ENCODE results near the gene SH3BP2. TPM values are rescaled to one million over a fixed set of nuclear protein-coding genes. Genes with fewer than 3 reads are reported as not detected.

The SH3BP2 gene
- polyA plus RNA-seq, 1 experiment = 14.8 TPM

DNA sequence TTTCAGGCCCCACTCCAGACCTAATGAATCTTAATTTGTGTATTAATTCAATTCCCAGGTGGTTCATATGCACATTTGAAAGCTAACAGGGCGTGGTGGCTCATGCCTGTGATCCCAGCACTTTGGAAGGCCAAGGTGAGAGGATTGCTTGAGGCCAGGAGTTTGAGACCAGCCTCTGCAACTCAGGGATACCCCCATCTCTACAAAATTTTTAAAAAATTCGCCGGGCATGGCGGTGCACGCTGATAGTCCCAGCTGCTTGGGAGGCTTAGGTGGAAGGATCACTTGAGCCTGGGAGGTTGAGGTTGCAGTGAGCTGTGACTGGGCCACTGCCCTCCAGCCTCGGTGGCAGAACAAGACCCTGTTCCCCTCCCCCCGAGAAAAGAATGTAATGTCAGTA lies 82.0 kb downstream of the SH3BP2 start:
- Histone ChIP-seq H3K27ac (ENCODE audit: low read depth, low read length) (no peak overlapping the region), H3K9me3 (ENCODE audit: control insufficient read depth, insufficient read depth, low read length) (no peaks in the 10 kb centered on the region), H3K27me3 (ENCODE audit: control insufficient read depth, insufficient read depth, low read length) (no peaks in the 10 kb centered on the region), H3K4me3 (ENCODE audit: low read depth, low read length) (no peak overlapping the region)
- ChIA-PET POLR2A (no interaction called here), CTCF (interaction anchor here (0.8 kb wide), 1 partner anchor 14 kb away, joined by 3 read pairs; no protein-coding TSS in a partner anchor)
- TF ChIP-seq, protein P1, sequence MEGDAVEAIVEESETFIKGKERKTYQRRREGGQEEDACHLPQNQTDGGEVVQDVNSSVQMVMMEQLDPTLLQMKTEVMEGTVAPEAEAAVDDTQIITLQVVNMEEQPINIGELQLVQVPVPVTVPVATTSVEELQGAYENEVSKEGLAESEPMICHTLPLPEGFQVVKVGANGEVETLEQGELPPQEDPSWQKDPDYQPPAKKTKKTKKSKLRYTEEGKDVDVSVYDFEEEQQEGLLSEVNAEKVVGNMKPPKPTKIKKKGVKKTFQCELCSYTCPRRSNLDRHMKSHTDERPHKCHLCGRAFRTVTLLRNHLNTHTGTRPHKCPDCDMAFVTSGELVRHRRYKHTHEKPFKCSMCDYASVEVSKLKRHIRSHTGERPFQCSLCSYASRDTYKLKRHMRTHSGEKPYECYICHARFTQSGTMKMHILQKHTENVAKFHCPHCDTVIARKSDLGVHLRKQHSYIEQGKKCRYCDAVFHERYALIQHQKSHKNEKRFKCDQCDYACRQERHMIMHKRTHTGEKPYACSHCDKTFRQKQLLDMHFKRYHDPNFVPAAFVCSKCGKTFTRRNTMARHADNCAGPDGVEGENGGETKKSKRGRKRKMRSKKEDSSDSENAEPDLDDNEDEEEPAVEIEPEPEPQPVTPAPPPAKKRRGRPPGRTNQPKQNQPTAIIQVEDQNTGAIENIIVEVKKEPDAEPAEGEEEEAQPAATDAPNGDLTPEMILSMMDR (IDR thresholded peaks at IDR 0.05; ENCODE audit: low read depth, low read length) = no peak
- DNase-seq (ENCODE audit: low read depth, low spot score) = no peak

DNA sequence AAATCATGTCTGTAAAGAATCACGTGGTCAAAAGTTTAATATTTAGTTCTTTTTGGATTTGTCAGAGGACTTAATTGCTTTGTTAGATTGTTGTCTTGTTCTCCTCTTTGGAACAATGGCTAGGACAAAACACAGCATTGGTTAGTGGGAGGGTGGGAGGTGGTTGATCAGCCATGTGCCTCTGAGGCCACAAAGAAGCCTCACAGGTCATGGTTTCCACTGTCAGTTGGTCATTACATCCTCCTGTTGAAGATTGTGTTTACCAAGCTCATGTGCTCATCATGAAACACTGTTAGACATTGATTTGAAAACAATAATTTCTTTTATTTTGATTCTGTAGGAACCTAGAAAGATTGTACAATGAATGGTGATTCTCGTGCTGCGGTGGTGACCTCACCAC lies 82.7 kb downstream of the SH3BP2 start:
- CTCF ChIA-PET = interaction anchor here (0.8 kb wide), 1 partner anchor 14 kb away, joined by 3 read pairs; no protein-coding TSS in a partner anchor
- no peak overlapping the region for H3K4me3 ChIP-seq (ENCODE audit: low read depth, low read length)
- POLR2A ChIA-PET = no interaction called here
- TF ChIP-seq, protein P1 (IDR thresholded peaks at IDR 0.05; ENCODE audit: low read depth, low read length) = no peak
- no peaks in the 10 kb centered on the region for H3K9me3 ChIP-seq (ENCODE audit: control insufficient read depth, insufficient read depth, low read length)
- H3K27ac ChIP-seq (ENCODE audit: low read depth, low read length) = no peak overlapping the region
- no peak for DNase-seq (ENCODE audit: low read depth, low spot score)
- no peaks in the 10 kb centered on the region for H3K27me3 ChIP-seq (ENCODE audit: control insufficient read depth, insufficient read depth, low read length)

DNA sequence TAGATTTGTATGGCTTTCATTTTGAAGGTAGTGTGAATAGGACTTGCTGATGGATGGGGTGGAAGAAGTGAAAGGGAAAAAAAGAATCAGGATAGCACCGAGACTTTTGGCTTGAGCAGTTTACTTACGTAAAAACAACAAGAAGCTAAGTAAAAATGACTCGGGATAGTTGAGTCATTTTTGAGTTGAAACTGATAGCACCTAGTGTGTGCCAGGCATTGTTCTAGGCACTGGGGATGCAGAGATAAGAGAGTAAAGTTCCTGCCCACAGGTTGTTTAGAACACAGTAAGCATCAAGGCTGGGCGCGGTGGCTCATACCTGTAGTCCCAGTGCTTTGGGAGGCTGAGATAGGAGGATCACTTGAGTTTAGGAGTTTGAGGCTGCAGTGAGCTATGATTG lies 85.5 kb downstream of the SH3BP2 start:
- H3K27ac ChIP-seq (ENCODE audit: low read depth, low read length) = no peak overlapping the region
- ChIA-PET POLR2A (no interaction called here), CTCF (no interaction called here)
- H3K4me3 ChIP-seq (ENCODE audit: low read depth, low read length) = no peak overlapping the region
- DNase-seq (ENCODE audit: low read depth, low spot score) = no peak
- no peaks in the 10 kb centered on the region for H3K27me3 ChIP-seq (ENCODE audit: control insufficient read depth, insufficient read depth, low read length)
- TF ChIP-seq, protein P1 (IDR thresholded peaks at IDR 0.05; ENCODE audit: low read depth, low read length) = no peak
- no peaks in the 10 kb centered on the region for H3K9me3 ChIP-seq (ENCODE audit: control insufficient read depth, insufficient read depth, low read length)

DNA sequence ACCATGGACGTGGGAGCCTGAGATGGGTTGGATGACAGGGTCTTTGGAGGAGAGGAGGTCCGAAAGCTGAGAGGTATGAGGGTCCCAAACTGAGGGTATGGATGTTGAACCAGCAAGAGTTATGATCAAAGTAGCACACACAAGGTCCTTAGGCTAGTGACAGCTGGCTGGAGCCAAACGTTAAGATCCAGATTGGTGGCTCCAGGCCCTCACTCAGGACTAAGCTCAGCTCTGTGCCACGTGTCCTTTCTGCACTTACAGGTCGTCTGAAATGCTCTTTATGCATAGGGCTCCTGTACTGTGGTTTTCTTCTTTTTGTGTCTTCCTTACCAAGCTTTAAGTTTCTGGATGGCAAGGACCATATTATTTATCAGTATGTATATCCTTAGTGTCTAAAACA lies 86.1 kb downstream of the SH3BP2 start:
- no peak overlapping the region for H3K27ac ChIP-seq (ENCODE audit: low read depth, low read length)
- CTCF ChIA-PET = no interaction called here
- no peak overlapping the region for H3K4me3 ChIP-seq (ENCODE audit: low read depth, low read length)
- no peaks in the 10 kb centered on the region for H3K9me3 ChIP-seq (ENCODE audit: control insufficient read depth, insufficient read depth, low read length)
- TF ChIP-seq, protein P1 (IDR thresholded peaks at IDR 0.05; ENCODE audit: low read depth, low read length) = no peak
- no peak for DNase-seq (ENCODE audit: low read depth, low spot score)
- POLR2A ChIA-PET = no interaction called here
- no peaks in the 10 kb centered on the region for H3K27me3 ChIP-seq (ENCODE audit: control insufficient read depth, insufficient read depth, low read length)

DNA sequence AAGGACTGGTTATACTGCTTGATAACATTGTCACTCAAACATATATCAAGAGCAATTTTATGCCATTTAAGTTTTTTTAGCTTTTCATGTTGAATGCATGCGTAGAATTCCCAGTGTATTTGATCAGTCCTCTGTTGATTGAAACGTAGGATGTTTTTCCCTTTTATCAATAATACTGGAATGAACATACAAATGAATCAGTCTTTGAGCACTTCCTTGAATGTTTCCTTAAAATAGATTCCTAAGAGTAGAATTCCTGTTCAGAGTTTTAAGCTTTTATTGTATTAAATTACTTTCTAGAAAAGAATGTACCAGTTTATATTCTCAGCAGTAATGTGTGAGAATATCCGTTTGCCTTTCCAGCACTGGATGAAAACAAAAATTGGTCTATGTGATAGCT lies 88.5 kb downstream of the SH3BP2 start:
- no peaks in the 10 kb centered on the region for H3K27me3 ChIP-seq (ENCODE audit: control insufficient read depth, insufficient read depth, low read length)
- DNase-seq (ENCODE audit: low read depth, low spot score) = no peak
- ChIA-PET POLR2A (no interaction called here), CTCF (interaction anchor here (1.3 kb wide), 1 partner anchor 118 kb away, joined by 4 read pairs; no protein-coding TSS in a partner anchor)
- no peak overlapping the region for H3K27ac ChIP-seq (ENCODE audit: low read depth, low read length)
- TF ChIP-seq, protein P1 (IDR thresholded peaks at IDR 0.05; ENCODE audit: low read depth, low read length) = no peak
- no peaks in the 10 kb centered on the region for H3K9me3 ChIP-seq (ENCODE audit: control insufficient read depth, insufficient read depth, low read length)
- H3K4me3 ChIP-seq (ENCODE audit: low read depth, low read length) = no peak overlapping the region
